WI38 (cell line): ENCODE measurements around the gene SRSF5.

Source experiments
- H3K4me3 ChIP-seq: 2 replicates; pipeline ENCODE4 v1.5.1; 2011; ENCODE audit warnings: low read depth, mild to moderate bottlenecking, control low read depth, low read length
- TF ChIP-seq, protein P1 (sequence below): IDR thresholded peaks from 2 replicates; pipeline ENCODE4 v1.5.1; 2012; ENCODE audit warnings: low read depth, mild to moderate bottlenecking, control low read depth, low read length

Gene SRSF5

DNA sequence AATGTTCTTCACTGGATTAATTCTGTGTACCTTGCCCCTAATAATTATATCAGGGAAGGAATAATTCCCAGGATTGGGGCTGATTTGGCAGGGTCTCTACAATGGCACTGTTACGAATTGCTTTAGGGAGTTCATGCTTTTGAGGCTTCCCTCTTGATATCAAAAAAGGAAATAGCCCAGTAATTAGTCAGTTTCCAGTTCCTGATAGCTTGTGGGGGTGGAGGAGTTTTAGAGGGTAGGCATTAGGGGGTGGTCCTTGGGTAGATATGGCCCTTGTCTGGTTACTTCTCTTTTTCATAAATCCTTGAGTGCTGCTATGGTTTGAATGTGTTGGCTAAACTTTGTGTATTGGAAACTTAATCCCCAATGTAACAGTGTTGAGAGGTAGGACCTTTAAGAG lies 6.1 kb upstream of the SRSF5 start:
- TF ChIP-seq, protein P1, sequence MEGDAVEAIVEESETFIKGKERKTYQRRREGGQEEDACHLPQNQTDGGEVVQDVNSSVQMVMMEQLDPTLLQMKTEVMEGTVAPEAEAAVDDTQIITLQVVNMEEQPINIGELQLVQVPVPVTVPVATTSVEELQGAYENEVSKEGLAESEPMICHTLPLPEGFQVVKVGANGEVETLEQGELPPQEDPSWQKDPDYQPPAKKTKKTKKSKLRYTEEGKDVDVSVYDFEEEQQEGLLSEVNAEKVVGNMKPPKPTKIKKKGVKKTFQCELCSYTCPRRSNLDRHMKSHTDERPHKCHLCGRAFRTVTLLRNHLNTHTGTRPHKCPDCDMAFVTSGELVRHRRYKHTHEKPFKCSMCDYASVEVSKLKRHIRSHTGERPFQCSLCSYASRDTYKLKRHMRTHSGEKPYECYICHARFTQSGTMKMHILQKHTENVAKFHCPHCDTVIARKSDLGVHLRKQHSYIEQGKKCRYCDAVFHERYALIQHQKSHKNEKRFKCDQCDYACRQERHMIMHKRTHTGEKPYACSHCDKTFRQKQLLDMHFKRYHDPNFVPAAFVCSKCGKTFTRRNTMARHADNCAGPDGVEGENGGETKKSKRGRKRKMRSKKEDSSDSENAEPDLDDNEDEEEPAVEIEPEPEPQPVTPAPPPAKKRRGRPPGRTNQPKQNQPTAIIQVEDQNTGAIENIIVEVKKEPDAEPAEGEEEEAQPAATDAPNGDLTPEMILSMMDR: no peak
- H3K4me3 ChIP-seq: no peak overlapping the region

DNA sequence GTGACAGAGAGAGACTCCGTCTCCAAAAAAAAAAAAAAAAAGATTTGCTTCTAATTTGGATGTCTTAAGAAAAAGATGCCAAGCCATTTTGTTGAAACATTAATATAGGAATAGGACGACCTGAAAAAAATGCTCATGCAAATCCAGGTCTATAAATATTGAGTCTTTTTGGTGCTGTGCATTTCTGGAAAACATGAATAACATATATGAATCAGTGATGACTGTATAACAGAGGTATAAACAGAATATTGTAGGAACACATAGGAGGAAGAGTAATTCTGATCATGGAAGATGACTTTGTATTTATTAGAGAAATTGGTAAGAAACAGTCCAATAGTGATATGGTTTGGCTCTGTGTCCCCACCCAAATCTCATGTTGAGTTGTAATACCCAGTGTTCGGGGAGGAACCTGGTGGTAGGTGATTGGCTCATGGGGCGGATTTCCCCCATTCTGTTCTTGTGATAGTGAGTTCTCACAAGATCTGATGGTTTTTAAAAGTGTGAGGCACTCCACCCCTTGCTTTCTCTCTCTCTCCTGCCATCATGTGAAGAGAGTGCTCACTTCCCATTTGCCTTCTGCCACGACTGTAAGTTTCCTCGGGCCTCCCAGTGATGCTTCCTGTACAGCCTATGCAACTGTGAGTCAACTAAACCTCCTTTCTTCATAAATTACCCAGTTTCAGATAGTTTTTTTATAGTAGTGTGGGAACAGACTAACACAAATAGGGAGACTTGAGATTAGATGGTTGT lies 3.0 kb upstream of the SRSF5 start:
- TF ChIP-seq, protein P1: no peak

DNA sequence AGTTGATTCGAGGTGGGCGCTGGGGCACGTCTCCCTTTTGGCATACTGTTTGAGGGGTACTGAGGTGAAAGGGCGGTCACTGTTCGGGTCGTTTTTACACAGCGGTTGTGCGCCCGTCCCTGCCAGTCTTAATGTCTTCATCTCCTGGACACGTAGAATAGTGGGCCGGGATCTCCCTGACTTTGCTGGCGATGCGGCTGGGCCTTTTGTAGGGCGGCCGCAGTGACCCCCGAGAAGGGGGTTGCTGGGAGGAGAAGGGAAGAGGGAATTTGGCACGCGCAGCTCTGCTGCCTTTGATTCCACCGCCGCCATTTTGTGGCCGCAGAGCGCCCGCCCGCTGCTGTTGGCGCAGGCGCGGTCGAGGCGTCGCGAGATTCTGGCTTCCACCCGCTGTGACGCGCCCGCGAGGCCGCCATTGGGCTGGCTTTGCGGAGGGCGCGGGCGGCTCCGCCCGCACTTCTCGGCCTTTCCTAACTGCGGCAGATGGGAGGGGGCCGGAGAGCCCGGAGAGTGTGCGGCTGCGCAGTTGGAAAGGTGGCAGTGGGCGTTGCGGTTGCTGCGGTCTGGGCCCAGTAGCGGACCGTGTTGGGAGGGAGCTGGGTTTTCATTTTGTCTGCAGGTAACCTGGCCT lies 542 bp downstream of the SRSF5 start:
- peak overlapping the region; percentile 100 for H3K4me3 ChIP-seq
- TF ChIP-seq, protein P1: no peak

More for the DNA sequence above, 3.0 kb upstream of the SRSF5 start:
- no peak overlapping the region for H3K4me3 ChIP-seq

DNA sequence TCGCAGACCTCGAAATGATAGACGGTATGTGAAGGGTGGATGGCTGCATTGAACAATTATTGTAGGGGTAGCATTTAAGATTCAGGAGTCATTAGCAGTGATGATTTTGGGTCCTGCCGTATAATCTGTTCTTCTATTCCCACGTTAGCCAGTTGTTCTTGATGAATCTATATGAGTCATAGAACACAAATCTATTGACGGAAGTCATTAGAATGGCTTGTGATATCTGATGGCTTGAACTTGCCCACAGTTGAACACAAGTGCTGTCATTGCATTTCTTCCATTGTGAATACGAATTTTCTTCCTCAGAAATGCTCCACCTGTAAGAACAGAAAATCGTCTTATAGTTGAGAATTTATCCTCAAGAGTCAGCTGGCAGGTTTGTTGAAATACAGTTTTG lies 1.9 kb downstream of the SRSF5 start:
- TF ChIP-seq, protein P1: no peak
- peak overlapping the region; percentile 100 for H3K4me3 ChIP-seq

DNA sequence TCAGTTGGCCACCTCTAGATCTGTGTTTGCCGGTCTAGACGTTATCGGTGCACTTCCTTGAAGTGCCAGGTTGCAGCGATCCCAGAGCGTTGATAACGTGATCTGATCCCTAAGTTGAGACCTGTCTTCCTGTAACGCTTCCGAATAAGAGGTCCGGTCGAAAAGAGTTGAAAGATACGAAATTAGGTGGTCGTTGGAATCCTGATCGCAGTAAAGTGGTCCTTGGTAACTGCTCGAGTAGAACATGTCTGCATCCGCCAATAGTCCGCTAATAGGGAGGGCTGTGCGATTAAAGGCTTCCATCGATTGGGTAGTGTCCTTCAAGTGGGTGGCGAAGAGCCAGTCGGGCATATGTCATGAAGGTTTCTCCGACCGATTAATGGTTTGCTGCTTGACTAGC lies 2.7 kb downstream of the SRSF5 start:
- H3K4me3 ChIP-seq: no peak overlapping the region
- TF ChIP-seq, protein P1: no peak

DNA sequence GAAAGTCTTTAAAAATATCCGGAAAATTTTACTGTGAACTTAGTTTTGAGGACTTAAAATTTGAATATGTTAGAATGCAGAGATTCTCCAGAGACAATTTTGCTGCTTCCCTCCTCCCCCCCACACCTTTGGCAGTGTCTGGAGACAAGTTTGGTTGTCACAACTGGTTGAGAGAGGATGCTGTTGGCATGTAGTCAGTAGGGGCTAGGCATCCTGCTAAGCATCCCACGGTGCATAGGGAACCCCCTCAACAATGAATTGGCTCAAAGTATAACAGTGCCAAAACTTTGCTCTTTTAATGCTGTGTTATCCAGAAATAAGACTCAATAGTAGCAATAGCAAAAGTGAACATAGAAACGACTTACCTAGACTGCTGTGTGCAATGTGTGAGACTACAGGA lies 3.6 kb downstream of the SRSF5 start:
- TF ChIP-seq, protein P1: no peak
- H3K4me3 ChIP-seq: no peak overlapping the region

DNA sequence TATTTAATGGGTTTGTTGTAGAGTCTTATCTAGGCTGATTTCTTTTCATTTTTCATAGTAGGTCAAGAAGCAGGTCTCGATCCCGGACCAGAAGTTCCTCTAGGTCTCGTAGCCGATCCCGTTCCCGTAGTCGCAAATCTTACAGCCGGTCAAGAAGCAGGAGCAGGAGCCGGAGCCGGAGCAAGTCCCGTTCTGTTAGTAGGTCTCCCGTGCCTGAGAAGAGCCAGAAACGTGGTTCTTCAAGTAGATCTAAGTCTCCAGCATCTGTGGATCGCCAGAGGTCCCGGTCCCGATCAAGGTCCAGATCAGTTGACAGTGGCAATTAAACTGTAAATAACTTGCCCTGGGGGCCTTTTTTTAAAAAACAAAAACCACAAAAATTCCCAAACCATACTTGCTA lies 4.2 kb downstream of the SRSF5 start:
- TF ChIP-seq, protein P1: no peak
- H3K4me3 ChIP-seq: no peak overlapping the region
